MM.1S (cell line): ENCODE measurements around the gene GORAB.

Experiments
- DNase-seq: peaks from one replicate; pipeline ENCODE4 v3.0.0-alpha.2; 2015
- H2AFZ ChIP-seq: fragments of 300-600 bp; sonication (generic); 2 replicates; pipeline ENCODE4 v1.6.0; 2016; ENCODE audit warnings: antibody characterized with exemption, low read length
- H3F3A ChIP-seq: fragments of 300-600 bp; sonication (generic); 2 replicates; pipeline ENCODE4 v1.6.1; 2016; ENCODE audit warnings: mild to moderate bottlenecking, antibody characterized with exemption, low read length, moderate library complexity, mixed read lengths; ENCODE audit not compliant: insufficient read depth
- H3K27ac ChIP-seq: fragments of 300-600 bp; sonication (generic); 2 replicates; pipeline ENCODE4 v1.5.1; 2016; ENCODE audit warnings: mild to moderate bottlenecking, low read length
- H3K27me3 ChIP-seq: fragments of 300-600 bp; sonication (generic); replicated peaks from 2 replicates; pipeline ENCODE4 v1.6.0; 2016; ENCODE audit warnings: low read length; ENCODE audit not compliant: insufficient read depth
- H3K36me3 ChIP-seq: fragments of 300-600 bp; sonication (generic); replicated peaks from 2 replicates; pipeline ENCODE4 v1.6.1; 2016; ENCODE audit warnings: mild to moderate bottlenecking, low read length, mixed read lengths; ENCODE audit not compliant: insufficient read depth
- H3K4me1 ChIP-seq: fragments of 300-600 bp; sonication (generic); 2 replicates; pipeline ENCODE4 v1.6.1; 2016; ENCODE audit warnings: low read length, mixed read lengths
- H3K4me2 ChIP-seq: fragments of 300-600 bp; sonication (generic); 2 replicates; pipeline ENCODE4 v1.6.0; 2016; ENCODE audit warnings: low read depth, low read length
- H3K4me3 ChIP-seq: fragments of 300-600 bp; sonication (generic); 2 replicates; pipeline ENCODE4 v1.5.1; 2016; ENCODE audit warnings: low read length, mixed read lengths
- H3K79me2 ChIP-seq: fragments of 300-600 bp; sonication (generic); 2 replicates; pipeline ENCODE4 v1.6.1; 2016; ENCODE audit warnings: mixed run types, low read length, mixed read lengths
- H3K9ac ChIP-seq: fragments of 300-600 bp; sonication (generic); 2 replicates; pipeline ENCODE4 v1.6.1; 2016; ENCODE audit warnings: low read length, mixed read lengths
- H3K9me2 ChIP-seq: fragments of 300-600 bp; sonication (generic); replicated peaks from 2 replicates; pipeline ENCODE4 v1.6.1; 2016; ENCODE audit warnings: mild to moderate bottlenecking, low read length, mixed read lengths; ENCODE audit not compliant: insufficient read depth
- H3K9me3 ChIP-seq: fragments of 300-600 bp; sonication (generic); replicated peaks from 2 replicates; pipeline ENCODE4 v1.6.1; 2016; ENCODE audit warnings: mild to moderate bottlenecking, low read length, mixed read lengths; ENCODE audit not compliant: insufficient read depth
- H4K20me1 ChIP-seq: fragments of 300-600 bp; sonication (generic); 2 replicates; pipeline ENCODE4 v1.6.1; 2016; ENCODE audit warnings: mild to moderate bottlenecking, low read length, moderate library complexity, mixed read lengths; ENCODE audit not compliant: insufficient read depth
- EZH2 ChIP-seq: fragments of 300-600 bp; sonication (generic); optimal IDR thresholded peaks from 2 replicates; pipeline ENCODE3; 2017; ENCODE audit warnings: low read depth, mild to moderate bottlenecking, antibody characterized with exemption, low read length, mixed read lengths
- EZH2phosphoT487 ChIP-seq: fragments of 300-600 bp; sonication (generic); IDR thresholded peaks from 2 replicates; pipeline ENCODE4 v1.6.1; 2018; ENCODE audit warnings: antibody characterized with exemption, low read length
- TF ChIP-seq, protein P1 (sequence below): fragments of 300-600 bp; sonication (generic); IDR thresholded peaks from 2 replicates; pipeline ENCODE4 v1.5.1; 2016; ENCODE audit warnings: antibody characterized with exemption, low read length, mixed read lengths

The GORAB gene

DNA sequence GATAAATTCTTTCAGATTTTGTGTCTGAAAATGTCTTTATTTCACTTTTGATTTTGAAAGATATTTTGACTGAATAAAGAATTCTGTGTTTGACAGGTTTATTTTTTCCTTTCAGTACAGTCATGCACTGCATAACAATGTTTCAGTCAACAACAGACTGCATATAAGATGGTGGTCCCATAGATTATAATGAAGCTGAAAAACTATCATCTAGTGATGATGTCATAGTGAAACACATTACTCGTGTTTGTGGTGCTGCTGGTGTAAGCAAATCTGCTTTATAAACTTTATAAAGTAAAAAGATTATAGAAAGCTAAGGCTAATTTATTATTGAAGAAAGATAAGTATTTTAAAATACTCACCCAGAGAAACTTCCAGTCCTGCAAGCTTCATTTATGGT lies 66.7 kb downstream of the GORAB start:
- no peaks in the 10 kb centered on the region for H3F3A ChIP-seq
- no peaks in the 10 kb centered on the region for H3K4me1 ChIP-seq
- DNase-seq = no peak
- no peak overlapping the region for H3K27ac ChIP-seq
- no peaks in the 10 kb centered on the region for H3K79me2 ChIP-seq
- no peaks in the 10 kb centered on the region for H3K9me2 ChIP-seq
- H3K27me3 ChIP-seq = no peaks in the 10 kb centered on the region
- TF ChIP-seq, protein P1, sequence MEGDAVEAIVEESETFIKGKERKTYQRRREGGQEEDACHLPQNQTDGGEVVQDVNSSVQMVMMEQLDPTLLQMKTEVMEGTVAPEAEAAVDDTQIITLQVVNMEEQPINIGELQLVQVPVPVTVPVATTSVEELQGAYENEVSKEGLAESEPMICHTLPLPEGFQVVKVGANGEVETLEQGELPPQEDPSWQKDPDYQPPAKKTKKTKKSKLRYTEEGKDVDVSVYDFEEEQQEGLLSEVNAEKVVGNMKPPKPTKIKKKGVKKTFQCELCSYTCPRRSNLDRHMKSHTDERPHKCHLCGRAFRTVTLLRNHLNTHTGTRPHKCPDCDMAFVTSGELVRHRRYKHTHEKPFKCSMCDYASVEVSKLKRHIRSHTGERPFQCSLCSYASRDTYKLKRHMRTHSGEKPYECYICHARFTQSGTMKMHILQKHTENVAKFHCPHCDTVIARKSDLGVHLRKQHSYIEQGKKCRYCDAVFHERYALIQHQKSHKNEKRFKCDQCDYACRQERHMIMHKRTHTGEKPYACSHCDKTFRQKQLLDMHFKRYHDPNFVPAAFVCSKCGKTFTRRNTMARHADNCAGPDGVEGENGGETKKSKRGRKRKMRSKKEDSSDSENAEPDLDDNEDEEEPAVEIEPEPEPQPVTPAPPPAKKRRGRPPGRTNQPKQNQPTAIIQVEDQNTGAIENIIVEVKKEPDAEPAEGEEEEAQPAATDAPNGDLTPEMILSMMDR = no peak
- TF ChIP-seq EZH2phosphoT487 = no peak
- no peak for TF ChIP-seq EZH2
- no peak overlapping the region for H3K4me2 ChIP-seq
- no peaks in the 10 kb centered on the region for H4K20me1 ChIP-seq
- H3K9ac ChIP-seq = no peak overlapping the region
- no peaks in the 10 kb centered on the region for H3K9me3 ChIP-seq
- no peaks in the 10 kb centered on the region for H3K36me3 ChIP-seq
- no peak overlapping the region for H3K4me3 ChIP-seq
- no peak overlapping the region for H2AFZ ChIP-seq

DNA sequence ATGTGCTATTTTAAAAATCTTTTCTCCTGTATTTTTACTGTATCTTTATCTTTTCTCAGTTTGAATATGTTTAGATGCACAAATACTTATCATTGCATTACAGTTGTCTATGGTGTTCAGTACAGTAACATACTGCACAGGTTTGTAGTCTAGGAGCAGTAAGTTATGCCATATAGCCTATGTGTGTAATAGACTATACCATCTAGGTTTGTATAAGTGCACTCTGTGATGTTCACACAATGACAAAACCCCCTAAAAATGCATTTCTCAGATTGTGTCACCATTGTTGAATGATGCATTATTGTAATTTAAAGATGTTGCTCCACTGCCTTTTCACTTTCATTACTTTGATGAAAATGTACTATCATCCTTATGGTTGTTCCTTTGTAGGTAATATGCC lies 67.1 kb downstream of the GORAB start:
- H3K9me2 ChIP-seq = no peaks in the 10 kb centered on the region
- H3K27me3 ChIP-seq = no peaks in the 10 kb centered on the region
- H3K4me1 ChIP-seq = no peaks in the 10 kb centered on the region
- H3K36me3 ChIP-seq = no peaks in the 10 kb centered on the region
- H2AFZ ChIP-seq = no peak overlapping the region
- no peak overlapping the region for H3K27ac ChIP-seq
- no peak for TF ChIP-seq EZH2
- no peak for TF ChIP-seq EZH2phosphoT487
- TF ChIP-seq, protein P1 = no peak
- H3F3A ChIP-seq = no peaks in the 10 kb centered on the region
- H3K4me2 ChIP-seq = no peak overlapping the region
- no peaks in the 10 kb centered on the region for H4K20me1 ChIP-seq
- H3K79me2 ChIP-seq = no peaks in the 10 kb centered on the region
- no peaks in the 10 kb centered on the region for H3K9me3 ChIP-seq
- DNase-seq = no peak
- H3K4me3 ChIP-seq = no peak overlapping the region
- no peak overlapping the region for H3K9ac ChIP-seq

DNA sequence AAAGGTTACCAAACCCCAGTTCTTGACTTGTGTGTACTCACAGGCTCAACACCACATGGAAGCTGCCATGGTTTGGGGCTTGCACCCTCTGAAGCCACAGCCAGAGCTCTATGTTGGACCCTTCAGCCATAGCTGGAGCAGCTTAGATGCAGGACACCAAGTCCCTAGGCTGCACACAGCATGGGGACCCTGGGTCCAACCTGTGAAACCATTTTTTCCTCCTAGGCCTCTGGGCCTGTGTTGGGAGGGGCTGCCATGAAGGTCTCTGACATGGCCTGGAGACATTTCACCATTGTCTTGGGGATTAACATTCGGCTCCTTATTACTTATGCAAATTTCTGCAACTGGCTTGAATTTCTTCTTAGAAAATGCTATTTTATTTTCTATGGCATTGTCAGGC lies 69.9 kb downstream of the GORAB start:
- Histone ChIP-seq H3K9ac (no peak overlapping the region), H3K79me2 (no peaks in the 10 kb centered on the region), H4K20me1 (no peaks in the 10 kb centered on the region), H3K4me2 (no peak overlapping the region), H3K36me3 (no peaks in the 10 kb centered on the region), H3K27ac (no peak overlapping the region), H3K27me3 (no peaks in the 10 kb centered on the region), H3K9me3 (no peaks in the 10 kb centered on the region), H3K4me1 (no peaks in the 10 kb centered on the region), H3K4me3 (no peak overlapping the region), H2AFZ (no peak overlapping the region), H3K9me2 (no peaks in the 10 kb centered on the region), H3F3A (no peaks in the 10 kb centered on the region)
- DNase-seq = no peak
- TF ChIP-seq EZH2phosphoT487 = no peak
- TF ChIP-seq, protein P1 = no peak
- TF ChIP-seq EZH2 = no peak
